Activated T-cell treated with anti-CD3 and anti-CD28 coated beads, Interleukin-2, amount 50 U/mL, for 72 hours (primary cell): ENCODE data around the gene ARHGAP27. TPM values are rescaled to one million over a fixed set of nuclear protein-coding genes. Genes with fewer than 3 reads are reported as not detected.
"Not testable (repeated sequence)": the region's sequence is repeated elsewhere in the genome, so short reads cannot be mapped to it uniquely, and the experiment has no call there.

Source experiments
- ATAC-seq, 2 donors: fragments of 150-1000 bp; cut with Tn5 transposase; replicated peaks in 1 of 2; 2 replicates each; pipeline ENCODE4 v1.10.0; 2021; ENCODE audit warnings: moderate library complexity in 2 of 2, mild to moderate bottlenecking in 1 of 2
- DNase-seq, 2 donors: peaks; one replicate each; pipeline ENCODE4 v3.0.0; 2021 to 2022; ENCODE audit warnings: mixed read lengths in 1 of 2
- H3K27ac Mint-ChIP-seq: one replicate; pipeline ENCODE4 v1.8.0; 2022; ENCODE audit warnings: mild to moderate bottlenecking, moderate library complexity, mixed read lengths
- H3K27me3 Mint-ChIP-seq: one replicate; pipeline ENCODE4 v1.8.0; 2022; ENCODE audit warnings: low read depth, mixed read lengths
- H3K36me3 Mint-ChIP-seq, 2 donors: one replicate each; pipeline ENCODE4 v1.8.0; 2022; ENCODE audit warnings: mixed read lengths in 2 of 2, mild to moderate bottlenecking in 1 of 2; ENCODE audit not compliant: insufficient read depth in 2 of 2
- H3K4me1 Mint-ChIP-seq: one replicate; pipeline ENCODE4 v1.8.0; 2022; ENCODE audit warnings: low read depth, mixed read lengths
- H3K4me3 Mint-ChIP-seq, 2 donors: one replicate each; pipeline ENCODE4 v1.8.0; 2022; ENCODE audit warnings: mild to moderate bottlenecking in 2 of 2, mixed read lengths in 2 of 2, moderate library complexity in 2 of 2
- H3K9me3 Mint-ChIP-seq, 2 donors: one replicate each; pipeline ENCODE4 v1.8.0; 2022; ENCODE audit warnings: mixed read lengths in 2 of 2
- total RNA-seq, 2 donors: library from RNA; stranded (reverse); gene quantifications; one replicate each; pipeline ENCODE4 v1.2.3, GENCODE V29; 2022

The ARHGAP27 gene
- total RNA-seq, 2 donors from 2014 or later = 41.4 to 42.6 TPM

GRCh38 chr17:45357364-45357997 is 75.2 kb downstream of the ARHGAP27 start:
- Mint-ChIP-seq H3K27ac (peak overlapping the region; percentile 78), H3K27me3 (peaks cover 17% of the 10 kb centered on the region), H3K36me3 (peaks cover 2 to 5% of the 10 kb centered on the region in 2 donors), H3K4me1 (peaks cover 31% of the 10 kb centered on the region), H3K9me3 (peaks cover 4 to 6% of the 10 kb centered on the region in 2 donors), H3K4me3 (peak overlapping the region; percentile 20 to 25)
- peak; percentile 70 to 71 for ATAC-seq
- DNase-seq = no peak

- Mint-ChIP-seq H3K27me3 (peaks cover 13% of the 10 kb centered on the region), H3K4me1 (peaks cover 40% of the 10 kb centered on the region), H3K4me3 (no peak overlapping the region), H3K36me3 (peaks cover 6 to 11% of the 10 kb centered on the region in 2 donors), H3K27ac (no peak overlapping the region), H3K9me3 (peaks cover 7 to 9% of the 10 kb centered on the region in 2 donors)
- DNase-seq = no peak
- ATAC-seq = no peak
Observed at GRCh38 chr17:45355087-45355486, 77.6 kb downstream of the ARHGAP27 start.

DNA sequence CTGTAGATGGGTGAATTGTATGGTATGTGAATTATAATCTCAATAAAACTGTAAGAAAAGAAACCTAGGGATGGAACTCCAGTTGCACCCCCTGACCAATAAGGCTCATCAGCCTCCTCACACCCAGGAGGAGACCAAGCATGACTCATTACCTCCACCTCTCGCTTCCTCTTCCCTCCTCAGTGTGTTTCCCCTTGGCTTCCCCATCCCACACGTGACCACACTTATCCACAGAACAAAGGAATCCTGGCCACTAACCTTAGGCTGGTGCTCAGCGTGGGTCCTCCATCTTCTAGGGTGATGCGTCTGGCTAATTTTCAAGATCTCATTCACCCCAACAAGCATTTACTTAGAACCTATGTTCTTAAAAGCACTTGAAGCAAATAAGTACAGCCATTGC is 79.6 kb downstream of the ARHGAP27 start:
- Mint-ChIP-seq H3K4me3 (peak overlapping the region; percentile 30 to 42), H3K36me3 (peaks cover 6 to 11% of the 10 kb centered on the region in 2 donors), H3K27ac (no peak overlapping the region), H3K27me3 (peaks cover 13% of the 10 kb centered on the region), H3K4me1 (peaks cover 38% of the 10 kb centered on the region), H3K9me3 (peaks cover 7 to 9% of the 10 kb centered on the region in 2 donors)
- ATAC-seq = peak; percentile 78 to 79
- peak; percentile 47 to 54 for DNase-seq

GRCh38 chr17:45351831-45352230 is 80.8 kb downstream of the ARHGAP27 start:
- no peak overlapping the region for H3K27ac Mint-ChIP-seq
- peaks cover 7 to 9% of the 10 kb centered on the region in 2 donors for H3K9me3 Mint-ChIP-seq
- no peak overlapping the region for H3K4me3 Mint-ChIP-seq

GRCh38 chr17:45347444-45347843 is 85.2 kb downstream of the ARHGAP27 start:
- Mint-ChIP-seq H3K4me3 (no peak overlapping the region), H3K9me3 (peaks cover 2 to 5% of the 10 kb centered on the region in 2 donors), H3K36me3 (peaks cover 4 to 8% of the 10 kb centered on the region in 2 donors), H3K27ac (no peak overlapping the region), H3K27me3 (no peaks in the 10 kb centered on the region), H3K4me1 (peaks cover 15% of the 10 kb centered on the region)
- DNase-seq (no peak), ATAC-seq (no peak)

More at GRCh38 chr17:45351831-45352230, 80.8 kb downstream of the ARHGAP27 start:
- H3K36me3 Mint-ChIP-seq = peaks cover 6 to 11% of the 10 kb centered on the region in 2 donors
- no peak for DNase-seq
- ATAC-seq = no peak
- H3K4me1 Mint-ChIP-seq = peaks cover 25% of the 10 kb centered on the region
- H3K27me3 Mint-ChIP-seq = peaks cover 13% of the 10 kb centered on the region

- Mint-ChIP-seq H3K36me3 (peaks cover under 1 to 3% of the 10 kb centered on the region in 2 donors), H3K27ac (no peak overlapping the region), H3K9me3 (peaks cover 0 to 1% of the 10 kb centered on the region in 2 donors), H3K4me1 (peaks cover 9% of the 10 kb centered on the region), H3K4me3 (no peak overlapping the region), H3K27me3 (no peaks in the 10 kb centered on the region)
- no peak for DNase-seq
- ATAC-seq = no peak
Observed at GRCh38 chr17:45346216-45347015, 86.3 kb downstream of the ARHGAP27 start.

- ATAC-seq = no peak
- no peaks in the 10 kb centered on the region for H3K36me3 Mint-ChIP-seq
- H3K27me3 Mint-ChIP-seq = no peaks in the 10 kb centered on the region
- no peak overlapping the region for H3K4me3 Mint-ChIP-seq
- no peaks in the 10 kb centered on the region for H3K9me3 Mint-ChIP-seq
- peaks cover 10% of the 10 kb centered on the region for H3K4me1 Mint-ChIP-seq
- no peak for DNase-seq
- no peak overlapping the region for H3K27ac Mint-ChIP-seq
Observed at GRCh38 chr17:45345554-45346215, 87.0 kb downstream of the ARHGAP27 start.

- Mint-ChIP-seq H3K4me3 (no peak overlapping the region), H3K27me3 (no peaks in the 10 kb centered on the region), H3K27ac (no peak overlapping the region), H3K4me1 (peaks cover 10% of the 10 kb centered on the region), H3K9me3 (no peaks in the 10 kb centered on the region), H3K36me3 (no peaks in the 10 kb centered on the region)
- ATAC-seq (no peak), DNase-seq (no peak)
Observed at GRCh38 chr17:45345246-45345553, 87.5 kb downstream of the ARHGAP27 start.

DNA sequence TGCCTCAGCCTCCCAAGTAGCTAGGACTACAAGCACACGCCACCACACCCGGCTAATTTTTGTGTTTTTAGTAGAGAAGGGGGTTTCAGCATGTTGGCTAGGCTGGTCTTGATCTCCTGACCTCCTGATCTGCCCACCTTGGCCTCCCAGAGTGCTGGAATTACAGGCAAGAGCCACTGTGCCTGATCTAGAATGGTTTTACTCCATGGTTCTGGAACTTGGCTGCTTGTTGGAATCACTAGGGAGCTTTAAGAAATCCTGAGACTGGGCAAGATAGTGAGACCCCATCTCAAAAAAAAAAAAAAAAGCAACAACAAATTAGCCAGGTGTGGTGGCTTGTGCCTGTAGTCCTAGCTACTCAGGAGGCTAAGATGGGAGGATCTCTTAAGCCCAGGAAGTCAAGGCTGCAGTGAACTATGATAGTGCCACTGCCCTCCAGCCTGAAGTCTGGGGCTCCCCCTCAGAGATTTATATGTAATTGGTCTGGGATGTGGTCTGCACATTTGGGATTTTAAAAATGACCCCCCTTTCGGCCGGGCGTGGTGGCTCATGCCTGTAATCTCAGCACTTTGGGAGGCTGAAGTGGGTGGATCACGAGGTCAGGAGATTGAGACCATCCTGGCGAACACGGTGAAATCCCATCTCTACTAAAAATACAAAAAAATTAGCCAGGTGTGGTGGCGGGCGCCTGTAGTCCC is 88.6 kb downstream of the ARHGAP27 start:
- not testable (repeated sequence) for H3K27ac Mint-ChIP-seq, H3K27me3 Mint-ChIP-seq, H3K9me3 Mint-ChIP-seq, DNase-seq, H3K4me3 Mint-ChIP-seq, ATAC-seq, H3K36me3 Mint-ChIP-seq, H3K4me1 Mint-ChIP-seq

Other genes starting within 250 kb of the ARHGAP27 start
- gene FMNL1, start 211.0 kb downstream of the ARHGAP27 start, total RNA-seq = 100 to 1,000 TPM; 559 to 689 TPM
- gene SPATA32, start 170.8 kb downstream of the ARHGAP27 start, total RNA-seq = 1 to 10 TPM; 1.4 to 1.7 TPM
- 10 to 100 TPM; 71.8 to 78.0 TPM for gene MAP3K14, start 115.8 kb downstream of the ARHGAP27 start, total RNA-seq
- gene PLEKHM1, start 57.9 kb upstream of the ARHGAP27 start, total RNA-seq = 10 to 100 TPM; 30.4 to 33.3 TPM